HG03139 (cell line): ENCODE measurements around the gene TNS3.
A peak's percentile ranks its signal among the peaks of the same experiment; 100 is the strongest.

Source experiments
- ATAC-seq: cut with Tn5 transposase; IDR thresholded peaks from one replicate; pipeline ENCODE4 v1.9.1; 2021; ENCODE audit not compliant: unreplicated experiment

Gene TNS3

DNA sequence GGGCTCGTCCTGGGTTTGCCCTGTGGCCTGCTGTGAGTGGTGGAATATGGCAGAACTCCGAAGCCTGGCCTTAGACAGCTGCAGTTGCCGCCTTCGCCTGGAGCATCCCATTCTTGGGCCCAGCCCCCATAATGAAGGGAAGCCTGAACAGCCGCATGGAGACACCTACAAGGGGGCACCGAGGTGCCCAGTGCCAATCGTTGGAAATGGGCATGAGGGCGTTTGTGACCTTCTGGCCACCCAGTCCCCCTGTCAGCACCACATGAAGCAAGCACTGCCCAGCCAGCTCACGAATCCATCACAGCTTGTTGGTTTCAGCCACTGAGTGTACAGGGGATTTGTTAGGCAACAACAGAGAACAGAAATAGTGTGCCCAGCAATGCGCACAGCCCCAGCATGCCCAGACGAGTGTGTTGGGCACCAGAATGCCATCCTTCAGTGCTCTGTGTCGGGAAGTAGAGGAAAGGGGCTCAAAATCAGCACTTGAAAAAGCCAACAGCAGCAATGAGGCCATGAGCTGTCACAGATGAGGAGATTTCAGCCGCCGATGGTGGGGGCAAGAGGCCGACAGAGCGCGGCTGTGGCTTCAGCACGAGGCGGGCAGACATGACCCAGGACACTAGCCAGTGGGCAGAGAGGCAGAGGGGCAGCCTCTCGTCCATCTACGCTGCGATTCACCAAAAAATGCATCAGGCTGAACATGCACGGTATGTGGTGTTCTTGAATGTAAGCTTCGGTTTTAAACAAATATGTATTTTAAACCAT is 91.2 kb downstream of the TNS3 start:
- ATAC-seq, result no peak

DNA sequence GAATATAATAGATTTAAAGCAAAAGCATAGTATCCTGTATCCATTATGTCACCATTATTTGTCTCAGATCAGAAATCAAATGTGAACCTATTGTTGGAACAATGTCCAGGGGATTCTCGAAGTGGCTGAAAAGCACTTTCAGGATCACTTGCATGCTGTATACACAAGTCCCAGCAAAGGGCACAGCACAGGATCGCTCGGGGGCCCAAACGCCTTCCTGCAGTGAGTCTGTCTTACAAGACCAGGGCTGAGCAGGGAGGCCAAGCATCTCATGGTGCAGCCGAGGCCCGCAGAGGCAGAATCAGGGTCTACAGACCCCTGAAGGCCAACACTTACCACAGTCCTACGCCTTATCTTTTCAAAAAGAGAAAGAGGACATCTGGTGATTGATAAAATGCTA is 92.3 kb downstream of the TNS3 start:
- no peak for ATAC-seq

DNA sequence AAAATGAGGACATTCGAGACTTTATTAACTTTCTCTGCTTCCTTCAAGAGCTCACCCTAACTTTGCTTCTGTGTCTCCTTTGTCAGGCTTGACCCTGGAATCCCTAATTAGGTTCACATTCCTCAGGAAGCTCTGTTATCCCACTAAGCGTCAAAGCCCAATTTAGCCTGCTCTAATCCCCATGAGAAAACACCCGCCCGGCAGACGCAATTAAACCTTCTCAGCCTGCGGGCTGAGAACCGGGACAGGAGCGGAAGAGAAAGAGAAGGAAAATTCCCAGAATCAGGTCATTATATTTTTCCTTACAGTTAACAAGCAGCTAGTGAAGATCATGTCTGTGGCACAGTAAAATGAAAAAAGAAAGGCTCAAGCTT is 93.0 kb downstream of the TNS3 start:
- no peak for ATAC-seq

DNA sequence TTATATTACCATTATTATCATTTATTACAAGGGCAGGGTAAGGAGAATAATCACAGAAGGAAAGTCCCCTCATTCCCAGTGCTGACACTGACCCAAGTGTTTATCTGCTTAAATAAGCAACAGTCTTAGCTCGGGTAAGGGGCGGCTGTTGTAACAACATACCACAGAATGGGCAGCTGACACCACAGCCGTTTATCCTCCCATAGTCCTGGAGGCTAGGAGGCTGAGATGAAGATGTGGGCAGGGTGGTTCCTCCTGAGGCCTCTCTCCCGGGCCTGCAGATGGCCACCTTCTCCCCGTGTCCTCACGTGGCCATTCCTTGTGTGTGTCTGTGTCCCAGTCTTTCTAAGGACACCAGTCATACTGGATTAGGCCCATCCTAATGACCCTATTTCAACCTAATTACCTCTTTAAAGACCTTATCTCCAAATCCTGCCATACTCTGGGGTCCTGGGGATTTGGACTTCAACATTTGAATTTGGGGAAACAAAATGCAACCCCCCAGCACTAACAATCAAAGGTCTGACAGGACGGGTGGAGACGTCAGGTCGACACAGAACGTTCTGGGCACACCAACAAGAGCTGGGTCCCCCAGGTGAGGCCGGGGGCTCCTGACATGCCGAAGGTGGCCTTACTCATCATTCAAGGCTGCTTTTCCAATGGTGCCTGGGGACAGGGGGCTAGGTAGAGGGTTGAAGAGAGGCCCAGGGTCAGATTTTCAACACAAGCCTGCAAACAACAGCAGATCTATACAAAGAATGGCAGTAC is 93.5 kb downstream of the TNS3 start:
- no peak for ATAC-seq

DNA sequence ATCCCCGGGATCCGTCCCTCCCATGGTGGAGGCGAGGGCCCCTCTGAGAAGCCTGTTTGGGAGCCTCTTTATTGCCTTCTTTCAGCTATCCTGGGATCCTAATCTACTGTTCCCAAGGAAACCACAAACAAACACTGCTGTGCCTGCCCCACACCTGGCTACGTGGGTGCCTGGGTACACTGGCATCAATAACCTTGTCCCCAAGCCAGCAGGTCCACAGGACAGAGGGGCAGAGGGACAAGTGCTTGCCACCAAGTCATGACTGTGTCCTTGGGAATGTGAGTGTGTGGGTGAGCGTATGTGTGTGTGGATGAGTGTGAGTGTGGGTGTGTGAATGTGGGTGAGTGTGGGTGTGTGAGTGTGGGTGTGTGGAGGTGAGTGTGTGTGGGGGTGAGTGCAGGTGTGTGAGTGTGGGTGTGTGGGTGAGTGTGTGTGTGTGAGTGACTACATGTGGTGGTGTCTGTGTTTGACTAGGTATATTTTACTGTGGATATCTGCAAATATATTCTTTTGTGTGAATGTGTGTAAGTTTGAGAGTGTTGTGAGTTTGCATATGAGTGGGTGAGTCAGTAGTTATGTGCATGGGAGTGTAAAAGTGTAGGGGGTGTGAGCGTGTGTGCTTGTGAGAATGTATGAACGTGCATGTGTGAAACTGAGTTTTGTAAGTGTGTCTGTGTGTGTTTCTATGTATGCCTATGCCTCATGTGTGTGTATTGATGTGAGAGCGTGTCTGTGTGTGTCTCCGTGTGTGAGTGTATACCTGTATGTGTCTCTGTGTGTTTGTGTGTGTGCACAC is 96.1 kb downstream of the TNS3 start:
- no peak for ATAC-seq

DNA sequence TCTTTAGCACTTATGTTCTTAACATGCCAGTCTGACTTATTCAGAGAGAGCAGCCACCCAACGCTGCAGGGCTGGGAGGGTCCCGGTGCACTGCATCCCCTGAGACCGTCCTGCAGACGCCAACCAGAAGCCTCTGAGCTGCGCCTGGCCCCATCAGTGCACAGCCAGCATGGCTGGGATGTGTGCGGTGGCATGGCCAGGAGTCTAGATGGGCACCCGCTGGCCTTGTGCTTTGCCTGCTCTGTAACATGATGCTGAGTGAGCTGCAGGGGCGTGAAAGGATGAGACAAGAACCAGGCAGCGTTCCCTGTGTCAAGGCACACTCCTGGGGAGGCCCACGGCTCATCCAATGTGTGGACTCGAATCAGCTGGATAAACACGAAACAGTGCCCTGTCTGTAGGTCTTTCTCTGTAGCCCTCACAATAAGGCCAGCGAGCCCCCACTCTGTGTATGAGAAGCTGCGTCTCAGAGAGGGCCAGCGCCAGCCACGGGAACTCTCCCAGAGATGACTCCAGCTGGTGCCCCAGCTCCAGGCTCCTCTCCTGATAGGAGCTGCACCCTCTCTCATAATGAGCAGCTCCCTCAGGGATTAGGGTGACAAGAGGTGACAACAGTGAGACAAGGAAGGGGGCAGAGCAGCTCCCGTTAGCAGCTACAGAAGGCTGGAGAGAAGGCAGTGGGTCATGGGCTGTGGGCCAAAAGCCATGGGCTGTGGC is 96.8 kb downstream of the TNS3 start:
- no peak for ATAC-seq

DNA sequence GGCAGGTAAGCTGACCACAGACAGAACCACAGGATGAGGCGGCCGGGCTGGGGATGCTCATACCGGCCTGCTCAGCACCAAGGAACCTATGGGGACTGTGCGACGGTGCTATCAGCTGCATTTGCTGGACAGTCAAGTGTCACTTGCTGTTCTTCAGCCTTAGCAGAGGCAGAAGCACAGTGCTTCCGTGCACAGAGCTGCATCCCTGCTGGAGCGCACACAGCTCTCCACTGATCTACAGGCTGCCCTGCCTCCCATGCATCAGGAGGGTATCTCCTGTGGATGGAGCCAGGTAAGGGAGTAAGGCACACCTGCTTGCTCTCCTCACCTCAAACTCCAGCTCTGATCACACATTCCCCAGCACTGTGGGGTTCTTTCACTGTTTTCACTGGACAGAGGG is 97.5 kb downstream of the TNS3 start:
- no peak for ATAC-seq

DNA sequence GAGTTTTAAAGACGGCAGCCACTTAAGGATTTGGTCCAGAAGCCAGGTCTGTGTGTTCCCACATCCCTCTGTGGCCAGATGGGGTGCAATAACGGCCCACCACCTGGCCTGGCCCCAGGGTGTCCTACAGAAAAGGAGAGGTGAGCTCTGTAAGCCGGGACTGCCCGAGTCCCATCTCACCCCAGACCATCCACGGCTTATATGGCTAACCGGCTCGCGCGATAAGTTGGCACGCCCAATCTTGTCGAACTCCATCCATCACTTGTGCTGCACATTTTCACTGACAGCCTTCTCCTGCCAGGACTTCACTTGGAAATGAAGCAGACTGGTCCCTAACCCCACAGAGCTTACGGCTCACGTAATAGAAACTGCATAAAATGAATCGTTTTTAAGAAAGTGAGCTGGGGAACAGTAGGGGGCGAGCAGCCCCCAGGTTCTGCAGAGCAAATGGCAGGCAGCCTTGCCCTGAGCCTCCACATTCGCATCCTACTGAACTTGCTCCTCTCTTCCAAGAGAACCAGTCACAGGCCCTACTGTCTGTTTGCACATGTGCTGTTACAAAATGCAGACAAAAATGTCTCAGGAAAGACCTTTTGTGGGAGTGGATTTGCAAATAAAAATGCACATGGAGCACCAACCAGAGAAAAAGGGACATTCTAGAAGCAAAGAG is 98.2 kb downstream of the TNS3 start:
- ATAC-seq, result no peak

DNA sequence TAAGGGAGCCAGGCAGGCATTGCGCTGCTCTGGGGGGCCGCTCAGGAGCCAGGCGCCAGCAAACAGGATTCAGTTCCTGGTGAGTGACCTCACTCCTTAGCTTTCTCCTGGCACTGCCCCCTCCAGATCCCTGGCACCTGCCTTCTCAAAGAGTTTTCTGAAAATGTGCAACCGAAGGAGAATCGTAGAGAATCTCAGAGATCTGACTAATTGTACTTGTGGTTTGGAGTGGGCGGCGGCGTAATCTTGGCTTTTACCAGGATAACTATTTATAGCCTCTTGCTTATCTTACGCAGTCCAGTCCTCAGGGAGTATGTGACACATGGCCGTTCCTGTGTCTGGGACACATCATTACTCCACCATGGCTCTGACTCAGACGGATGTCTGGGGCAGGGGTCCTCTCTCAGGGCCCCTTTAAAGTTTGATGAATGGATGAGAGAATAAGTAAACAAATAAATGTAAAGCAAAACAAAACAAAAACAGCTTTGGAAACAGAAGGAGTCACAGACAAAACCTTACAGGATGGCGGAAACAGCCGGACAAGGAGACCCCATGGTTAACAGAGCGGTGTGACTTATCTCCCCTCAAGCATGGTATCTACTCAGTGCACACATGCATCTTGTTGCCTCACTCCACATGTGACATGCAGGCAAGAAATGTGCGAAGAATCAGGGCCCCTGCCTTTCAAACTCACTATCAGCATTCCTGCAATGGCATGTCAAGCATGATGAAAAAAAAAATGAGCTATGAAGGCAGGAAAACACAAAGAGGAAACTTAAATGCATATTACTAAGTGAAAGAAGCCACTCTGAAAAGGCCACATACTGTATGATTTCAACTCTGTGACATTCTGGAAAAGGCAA is 99.7 kb downstream of the TNS3 start:
- ATAC-seq, result no peak

DNA sequence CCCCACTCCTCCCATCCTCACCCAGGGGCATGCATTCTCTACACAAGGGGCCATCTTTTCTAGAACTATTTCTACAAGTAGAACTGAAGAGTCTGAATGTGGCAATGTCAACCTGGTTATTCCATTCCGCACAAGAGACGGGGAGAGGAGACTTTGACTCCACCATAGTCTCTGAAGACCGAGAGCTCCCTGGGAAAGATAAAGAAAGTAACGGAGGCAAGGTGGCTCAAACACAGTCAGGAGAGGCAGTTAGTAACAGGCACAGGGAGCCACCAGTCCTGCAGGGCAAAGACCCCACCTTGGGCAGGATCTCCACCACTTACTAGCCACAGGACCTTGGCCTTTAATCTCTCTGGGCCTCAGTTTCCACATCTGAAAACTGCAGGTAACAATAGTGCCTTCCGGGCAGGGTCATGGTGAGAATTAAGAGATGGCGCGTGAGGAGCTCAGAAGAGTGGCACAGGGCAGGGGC is 100.3 kb downstream of the TNS3 start:
- no peak for ATAC-seq

DNA sequence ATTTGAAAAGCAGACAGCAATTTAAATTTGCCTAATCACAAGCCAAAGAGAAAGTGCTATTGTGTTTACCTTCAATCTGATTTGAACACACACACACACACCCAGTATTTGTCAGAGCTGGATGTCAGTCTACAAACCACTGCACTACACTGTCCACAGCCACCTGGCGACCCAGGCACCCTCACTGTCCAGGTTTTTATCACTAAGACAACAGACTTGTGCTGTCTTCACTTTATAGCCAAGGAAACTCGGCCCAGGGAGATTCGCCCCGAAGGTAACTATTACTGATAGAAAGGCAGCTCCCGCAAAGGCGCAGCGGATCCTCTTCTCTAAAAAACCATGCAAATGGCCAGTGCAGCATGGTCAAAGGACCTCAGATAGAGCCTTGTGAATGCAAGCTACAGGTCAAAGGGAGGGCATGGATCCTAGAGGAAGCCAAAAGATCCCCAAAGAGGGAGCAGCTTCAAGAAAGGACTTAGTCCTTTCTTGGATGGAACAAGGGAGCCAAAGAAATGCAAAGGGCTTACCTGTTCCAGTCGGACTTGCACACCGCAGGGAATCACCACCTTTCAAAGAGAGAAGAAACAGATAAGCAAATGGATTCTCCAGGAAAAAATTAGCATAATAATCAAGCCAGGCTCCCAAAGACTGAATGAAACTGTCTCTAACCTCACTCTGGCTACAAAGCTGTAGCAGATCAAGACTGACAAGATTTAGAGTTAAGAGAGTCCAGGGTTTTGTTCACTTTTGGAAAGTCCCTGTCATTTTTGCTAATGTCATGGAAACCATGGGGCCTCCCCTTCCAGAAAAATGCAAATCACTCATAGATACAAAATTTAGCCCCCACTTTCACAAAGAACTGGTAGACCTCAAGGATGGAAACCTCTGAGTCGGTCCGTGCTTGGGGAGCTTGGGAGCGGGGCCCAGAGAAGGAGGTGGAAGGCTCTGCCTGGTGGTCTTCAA is 101.1 kb downstream of the TNS3 start:
- peak; percentile 51 for ATAC-seq

DNA sequence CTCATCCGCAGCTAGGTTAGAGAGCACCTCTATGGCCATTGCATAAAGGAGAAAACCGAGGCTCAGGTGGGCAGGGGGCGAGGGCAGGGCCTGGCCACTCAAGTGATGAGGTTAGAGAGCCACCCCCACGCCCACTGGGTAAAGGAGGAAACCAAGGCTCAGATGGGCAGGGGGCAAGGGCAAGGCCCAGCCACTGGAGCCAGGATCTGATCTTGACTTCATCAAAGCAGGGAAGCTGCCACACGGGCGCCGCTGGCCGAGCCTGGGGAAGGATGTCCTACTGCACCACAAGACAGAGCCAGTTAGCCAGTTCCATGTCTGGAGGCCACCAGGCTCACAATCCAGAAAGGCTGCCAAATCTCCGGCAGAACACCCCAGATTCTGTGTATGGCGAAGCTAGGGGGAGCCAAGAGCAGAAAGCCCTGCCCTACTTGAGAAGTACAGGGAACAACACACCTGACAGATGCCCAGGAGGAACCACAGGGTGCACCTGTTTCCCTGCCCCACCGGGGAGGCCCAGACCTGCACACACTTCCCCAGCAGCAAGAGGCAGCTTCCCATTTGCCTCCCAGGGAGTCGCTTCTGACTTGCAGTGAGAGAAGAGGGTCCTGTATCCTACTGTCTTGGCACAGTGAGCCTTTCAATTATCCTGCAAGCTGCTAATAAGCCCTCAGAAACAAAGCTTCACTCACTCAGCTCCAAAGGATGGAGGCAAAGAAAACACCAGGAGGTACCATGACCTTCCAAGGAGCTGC is 101.9 kb downstream of the TNS3 start:
- no peak for ATAC-seq

DNA sequence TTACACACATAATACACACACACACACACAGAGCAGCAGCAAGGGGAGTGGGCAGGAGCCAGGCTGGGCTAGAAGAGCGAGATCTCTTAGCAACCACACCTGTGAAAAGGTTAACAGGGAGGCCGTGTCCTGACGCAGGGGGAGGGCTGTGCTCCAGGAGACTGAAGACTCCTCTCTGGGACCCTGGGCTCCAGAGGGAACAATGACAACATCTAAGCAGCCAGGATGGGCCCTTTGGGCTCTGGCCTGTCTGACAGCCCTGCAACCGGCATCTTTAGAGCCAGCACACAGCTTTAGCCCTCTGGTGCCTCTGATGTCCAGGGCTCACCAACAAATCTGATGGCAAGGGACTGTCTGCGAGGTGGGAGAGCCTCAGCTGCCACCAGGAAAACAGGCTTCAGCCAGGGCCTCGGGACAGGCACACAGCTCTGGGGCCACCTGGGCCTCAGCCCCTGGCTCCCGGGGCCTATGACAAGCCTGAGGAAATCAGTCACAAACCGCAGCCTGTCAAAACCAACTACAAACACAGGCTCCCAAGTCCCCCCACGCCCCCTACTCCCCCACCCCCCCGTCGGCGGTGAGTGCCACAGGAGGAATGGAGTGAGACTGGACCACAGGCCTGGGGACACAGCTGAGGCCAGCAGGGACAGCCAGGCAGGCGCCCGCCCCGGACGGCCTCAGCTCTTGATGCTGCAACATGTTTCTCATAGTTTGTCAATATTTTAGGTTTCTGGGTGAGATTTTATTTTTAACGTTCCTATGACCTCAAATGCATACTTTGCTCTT is 102.8 kb downstream of the TNS3 start:
- no peak for ATAC-seq

DNA sequence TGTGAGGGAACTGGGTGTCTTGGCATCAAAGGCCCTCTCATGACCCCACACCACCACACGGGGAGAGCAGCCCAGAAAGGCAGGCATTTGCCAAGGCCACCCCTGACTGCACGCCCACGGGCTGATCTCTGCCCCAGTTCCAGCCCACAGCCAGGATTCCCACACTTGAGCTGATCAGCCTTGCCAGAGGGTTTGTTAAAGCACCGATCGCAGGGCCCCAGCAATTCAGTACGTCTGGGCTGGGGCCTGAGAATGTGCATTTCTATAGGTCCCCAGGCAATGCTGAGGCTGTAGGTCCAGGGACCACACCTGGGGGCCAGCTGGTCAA is 103.9 kb downstream of the TNS3 start:
- no peak for ATAC-seq

DNA sequence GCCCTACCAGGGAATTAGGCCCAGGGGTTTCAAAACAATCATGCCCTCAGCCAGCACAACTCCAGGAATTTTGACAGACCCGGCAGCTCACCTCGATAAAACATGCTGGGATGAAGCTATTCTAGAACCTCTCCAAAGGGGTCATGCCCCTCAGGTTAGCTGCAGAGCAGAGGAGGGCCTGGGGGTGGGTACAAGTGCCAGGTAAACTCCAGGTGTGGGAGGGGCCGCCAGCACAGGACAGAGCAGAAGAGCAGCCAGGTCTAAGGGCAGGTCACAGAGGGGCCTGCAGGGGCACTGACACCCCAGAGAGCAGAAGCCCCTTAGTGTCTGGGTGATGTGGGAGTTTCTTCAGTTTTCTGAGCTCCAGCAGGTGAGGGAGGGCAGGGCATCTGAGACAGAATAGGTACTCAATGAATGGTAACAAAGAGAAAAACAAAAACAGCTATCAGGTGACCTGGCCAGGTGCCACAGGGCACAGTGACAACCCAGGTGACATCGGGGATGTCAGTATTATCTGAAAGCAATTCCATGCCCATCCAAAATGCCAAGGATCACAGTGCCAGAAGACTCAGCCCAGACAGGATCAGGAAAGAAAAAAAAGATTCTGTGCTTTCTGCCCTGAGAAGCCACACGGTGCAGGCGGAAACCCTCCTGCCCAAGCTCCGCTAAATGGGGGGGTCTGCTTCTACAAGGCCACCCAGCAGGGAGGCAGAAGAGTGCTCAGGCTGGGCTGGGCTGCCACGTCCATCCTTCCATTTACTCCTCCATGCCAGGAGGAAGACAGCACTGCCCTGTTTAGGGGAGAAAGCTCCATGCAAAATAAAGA is 104.5 kb downstream of the TNS3 start:
- ATAC-seq, result no peak

DNA sequence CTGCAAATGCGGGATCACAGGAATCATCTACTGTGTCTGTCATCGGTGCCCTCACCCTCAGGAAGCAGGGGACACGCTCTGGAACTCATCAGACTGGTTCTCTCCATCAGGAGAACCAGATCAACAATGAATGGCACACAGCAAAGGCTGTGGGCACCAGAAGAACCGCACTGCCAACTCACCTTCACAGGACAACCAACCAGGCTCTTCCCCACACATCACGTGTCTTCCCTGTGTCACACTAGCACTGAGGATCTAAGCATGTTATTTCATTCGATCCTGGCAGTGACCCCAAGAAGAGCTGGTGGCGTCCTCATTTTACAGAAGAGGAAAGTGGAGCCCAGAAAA is 106.1 kb downstream of the TNS3 start:
- no peak for ATAC-seq
